ENCODE results near the gene TM7SF3. TPM values are rescaled to one million over a fixed set of nuclear protein-coding genes. Genes with fewer than 3 reads are reported as not detected.

The TM7SF3 gene
- total RNA-seq, 4 donors from 2014 or later, result 38.6 to 123 (median 47.5) TPM

- Histone ChIP-seq H3K27me3 (no peaks in the 10 kb centered on the region), H3K27ac (no peak overlapping the region), H3K4me3 (no peak overlapping the region), H3K36me3 (peaks cover 0 to 41% (median 20%) of the 10 kb centered on the region in 4 donors), H3K9me3 (no peaks in the 10 kb centered on the region), H3K4me1 (no peaks in the 10 kb centered on the region)
- TF ChIP-seq POLR2A (IDR thresholded peaks at IDR 0.05) (no peak), EP300 (IDR thresholded peaks at IDR 0.05; ENCODE audit: low read depth) (no peak), POLR2AphosphoS5 (IDR thresholded peaks at IDR 0.05) (no peak), CTCF (IDR thresholded peaks at IDR 0.05) (no peak)
- WGBS, 2 donors (ENCODE audit: low coverage in 1 of 2), result 72 to 79% methylated on average over 3 of the region's 3 CpGs
- intact Hi-C loops (cut with DNase I; ENCODE audit: low total_unique reads) (no loop called here), in situ Hi-C loops (cut with MboI; ENCODE audit: low pct_ligation_motif_present in 1 of 4, low pct_unique_long_range_greater_than_20kb in 1 of 4, low sequenced_read_pairs in 3 of 4) (loop anchor here (10.0 to 25.0 kb wide), 2 partner anchors 280 to 282 kb away; no protein-coding TSS in a partner anchor)
- no peak for DNase-seq
Measured at GRCh38 chr12:27032679-27033078, 18.5 kb upstream of the TM7SF3 start.

GRCh38 chr12:27031531-27031930 is 17.3 kb upstream of the TM7SF3 start:
- Histone ChIP-seq H3K27me3 (no peaks in the 10 kb centered on the region), H3K4me3 (no peak overlapping the region), H3K36me3 (peaks cover 0 to 51% (median 24%) of the 10 kb centered on the region in 4 donors), H3K9me3 (no peaks in the 10 kb centered on the region), H3K27ac (no peak overlapping the region), H3K4me1 (no peaks in the 10 kb centered on the region)
- no peak for DNase-seq
- WGBS, 2 donors (ENCODE audit: low coverage in 1 of 2), result 88 to 96% methylated on average over 3 of the region's 3 CpGs
- intact Hi-C loops (cut with DNase I; ENCODE audit: low total_unique reads), result no loop called here
- TF ChIP-seq EP300 (IDR thresholded peaks at IDR 0.05; ENCODE audit: low read depth), result no peak
- no peak for TF ChIP-seq POLR2AphosphoS5 (IDR thresholded peaks at IDR 0.05)
- TF ChIP-seq CTCF (IDR thresholded peaks at IDR 0.05), result no peak
- no peak for TF ChIP-seq POLR2A (IDR thresholded peaks at IDR 0.05)
- in situ Hi-C loops (cut with MboI; ENCODE audit: low pct_ligation_motif_present in 1 of 4, low pct_unique_long_range_greater_than_20kb in 1 of 4, low sequenced_read_pairs in 3 of 4), result loop anchor here (10.0 to 25.0 kb wide), 2 partner anchors 281 to 283 kb away; no protein-coding TSS in a partner anchor

- no peaks in the 10 kb centered on the region for H3K9me3 ChIP-seq
- no peak overlapping the region for H3K27ac ChIP-seq
- intact Hi-C loops (cut with DNase I; ENCODE audit: low total_unique reads), result no loop called here
- TF ChIP-seq EP300 (IDR thresholded peaks at IDR 0.05; ENCODE audit: low read depth) (no peak), POLR2AphosphoS5 (IDR thresholded peaks at IDR 0.05) (no peak), CTCF (IDR thresholded peaks at IDR 0.05) (no peak), POLR2A (IDR thresholded peaks at IDR 0.05) (no peak)
- no peak for DNase-seq
- no peak overlapping the region for H3K4me3 ChIP-seq
- in situ Hi-C loops (cut with MboI; ENCODE audit: low pct_ligation_motif_present in 1 of 4, low pct_unique_long_range_greater_than_20kb in 1 of 4, low sequenced_read_pairs in 3 of 4), result loop anchor here in 3 of 4 donors (10.0 to 25.0 kb wide), 2 partner anchors 219 to 286 kb away; partner anchors contain the start of gene STK38L (in 1 of the 3)
- H3K36me3 ChIP-seq, result peaks cover 0 to 46% (median 22%) of the 10 kb centered on the region in 4 donors
- H3K27me3 ChIP-seq, result no peaks in the 10 kb centered on the region
- peaks cover 9 to 25% (median 19%) of the 10 kb centered on the region in 4 donors for H3K4me1 ChIP-seq
Measured at GRCh38 chr12:27026257-27026656, 12.1 kb upstream of the TM7SF3 start.

GRCh38 chr12:27025116-27025515 is 10.9 kb upstream of the TM7SF3 start:
- intact Hi-C loops (cut with DNase I; ENCODE audit: low total_unique reads) (no loop called here), in situ Hi-C loops (cut with MboI; ENCODE audit: low pct_ligation_motif_present in 1 of 4, low pct_unique_long_range_greater_than_20kb in 1 of 4, low sequenced_read_pairs in 3 of 4) (loop anchor here in 3 of 4 donors (10.0 to 25.0 kb wide), 2 partner anchors 220 to 287 kb away; partner anchors contain the start of gene STK38L (in 1 of the 3))
- 48 to 69% methylated on average over 1 of the region's 1 CpG for WGBS, 2 donors (ENCODE audit: low coverage in 1 of 2)
- Histone ChIP-seq H3K4me1 (peaks cover 9 to 25% (median 19%) of the 10 kb centered on the region in 4 donors), H3K27me3 (no peaks in the 10 kb centered on the region), H3K4me3 (no peak overlapping the region), H3K36me3 (peaks cover 0 to 34% (median 18%) of the 10 kb centered on the region in 4 donors), H3K9me3 (no peaks in the 10 kb centered on the region), H3K27ac (no peak overlapping the region)
- no peak for TF ChIP-seq POLR2AphosphoS5 (IDR thresholded peaks at IDR 0.05)
- TF ChIP-seq CTCF (IDR thresholded peaks at IDR 0.05), result no peak
- no peak for TF ChIP-seq EP300 (IDR thresholded peaks at IDR 0.05; ENCODE audit: low read depth)
- TF ChIP-seq POLR2A (IDR thresholded peaks at IDR 0.05), result no peak
- DNase-seq, result no peak

Data from transverse colon (tissue), 4 donors.